GM20431 (cell line): ENCODE results near the gene RAB20.

Experiments used
- in situ Hi-C: fragments of 300-500 bp; cut with MseI, MboI; formaldehyde crosslinking; loops from one replicate; pipeline ENCODE4 v1.15.0; 2020; ENCODE audit warnings: low sequenced_read_pairs; ENCODE audit not compliant: unreplicated experiment

RAB20 gene

GRCh38 chr13:110477706-110478245, 83.7 kb downstream of the RAB20 start:
- in situ Hi-C loops = no loop called here

- in situ Hi-C loops = no loop called here
These were observed 85.3 kb downstream of the RAB20 start for GRCh38 chr13:110476220-110476617.

- in situ Hi-C loops = no loop called here
These were observed 85.8 kb downstream of the RAB20 start for GRCh38 chr13:110475550-110476219.

- in situ Hi-C loops = no loop called here
These were observed 86.4 kb downstream of the RAB20 start for GRCh38 chr13:110475117-110475516.

GRCh38 chr13:110474713-110475112, 86.8 kb downstream of the RAB20 start:
- in situ Hi-C loops = no loop called here
